Measurements from ENCODE around the gene ENKD1.

- TF ChIP-seq CEBPB (IDR thresholded peaks at IDR 0.05; ENCODE audit: borderline replicate concordance in 1 of 2, low read depth in 2 of 2, low read length in 2 of 2) (no peak), SMC3 (IDR thresholded peaks at IDR 0.05; ENCODE audit: borderline replicate concordance, low read length) (no peak), POU2F2 (IDR thresholded peaks at IDR 0.05; ENCODE audit: borderline replicate concordance, low read depth, low read length) (no peak), POLR2A (IDR thresholded peaks at IDR 0.05; ENCODE audit: low read depth, low read length) (no peak), CHD1 (IDR thresholded peaks at IDR 0.05; ENCODE audit: low read depth, low read length) (no peak)
Observed at GRCh38 chr16:67702130-67702529, 35.6 kb upstream of the ENKD1 start.

All from GM12878 (cell line).